Measurements from ENCODE around the gene SCG3.

Gene SCG3

GRCh38 chr15:51731549-51732267 lies 50.4 kb downstream of the SCG3 start:
- no peaks in the 10 kb centered on the region for H4K20me1 ChIP-seq (ENCODE audit: low read depth, low read length)
- no peaks in the 10 kb centered on the region for H3K27me3 ChIP-seq (ENCODE audit: low read length)
- H3K79me2 ChIP-seq (ENCODE audit: insufficient read depth, low read length): no peaks in the 10 kb centered on the region
- no peaks in the 10 kb centered on the region for H3K36me3 ChIP-seq (ENCODE audit: low read length)
- 0 out of 2 replicates have a peak overlapping the region, but pooled peaks have one; percentile 14 for H3K27ac ChIP-seq (ENCODE audit: low read depth, low read length)
- H3K4me3 ChIP-seq (ENCODE audit: insufficient read depth, low read length, poor library complexity, severe bottlenecking): peak overlapping the region; percentile 31
- H3K9ac ChIP-seq (ENCODE audit: low read length): no peak overlapping the region
- TF ChIP-seq EZH2phosphoT487 (conservative IDR thresholded peaks at IDR 0.05; ENCODE audit: low read length) (no peak), CTCF (IDR thresholded peaks at IDR 0.05; ENCODE audit: insufficient read depth, low read length, poor library complexity, severe bottlenecking) (no peak)
- peak overlapping the region; percentile 69 for H3K4me2 ChIP-seq (ENCODE audit: low read depth, low read length, poor library complexity, severe bottlenecking)
- no peaks in the 10 kb centered on the region for H3K9me2 ChIP-seq (replicated peaks; ENCODE audit: insufficient read depth, low read length)
- no peaks in the 10 kb centered on the region for H3K9me3 ChIP-seq (ENCODE audit: insufficient read depth, low read length)
- H2AFZ ChIP-seq (ENCODE audit: low read depth, low read length, severe bottlenecking): no peak overlapping the region
- H3F3A ChIP-seq (ENCODE audit: insufficient read depth): peaks cover 6% of the 10 kb centered on the region; the same call in 1 of the 2 replicates

GRCh38 chr15:51732646-51733045 lies 51.3 kb downstream of the SCG3 start:
- no peaks in the 10 kb centered on the region for H3K36me3 ChIP-seq (ENCODE audit: low read length)
- no peak overlapping the region for H3K4me2 ChIP-seq (ENCODE audit: low read depth, low read length, poor library complexity, severe bottlenecking)
- H3K4me3 ChIP-seq (ENCODE audit: insufficient read depth, low read length, poor library complexity, severe bottlenecking): no peak overlapping the region
- no peak overlapping the region for H2AFZ ChIP-seq (ENCODE audit: low read depth, low read length, severe bottlenecking)
- H3K27me3 ChIP-seq (ENCODE audit: low read length): no peaks in the 10 kb centered on the region
- H3K27ac ChIP-seq (ENCODE audit: low read depth, low read length): no peak overlapping the region
- TF ChIP-seq EZH2phosphoT487 (conservative IDR thresholded peaks at IDR 0.05; ENCODE audit: low read length) (no peak), CTCF (IDR thresholded peaks at IDR 0.05; ENCODE audit: insufficient read depth, low read length, poor library complexity, severe bottlenecking) (no peak)
- H3F3A ChIP-seq (ENCODE audit: insufficient read depth): peaks cover 6% of the 10 kb centered on the region; the same call in 1 of the 2 replicates
- H3K9ac ChIP-seq (ENCODE audit: low read length): no peak overlapping the region
- no peaks in the 10 kb centered on the region for H4K20me1 ChIP-seq (ENCODE audit: low read depth, low read length)
- H3K9me2 ChIP-seq (replicated peaks; ENCODE audit: insufficient read depth, low read length): no peaks in the 10 kb centered on the region
- no peaks in the 10 kb centered on the region for H3K9me3 ChIP-seq (ENCODE audit: insufficient read depth, low read length)
- no peaks in the 10 kb centered on the region for H3K79me2 ChIP-seq (ENCODE audit: insufficient read depth, low read length)

GRCh38 chr15:51735228-51736010 lies 54.1 kb downstream of the SCG3 start:
- Histone ChIP-seq H3K27me3 (ENCODE audit: low read length) (no peaks in the 10 kb centered on the region), H3K79me2 (ENCODE audit: insufficient read depth, low read length) (no peaks in the 10 kb centered on the region), H2AFZ (ENCODE audit: low read depth, low read length, severe bottlenecking) (no peak overlapping the region), H3K36me3 (ENCODE audit: low read length) (no peaks in the 10 kb centered on the region), H3K4me3 (ENCODE audit: insufficient read depth, low read length, poor library complexity, severe bottlenecking) (no peak overlapping the region), H3K4me2 (ENCODE audit: low read depth, low read length, poor library complexity, severe bottlenecking) (no peak overlapping the region), H3K9me2 (replicated peaks; ENCODE audit: insufficient read depth, low read length) (no peaks in the 10 kb centered on the region), H4K20me1 (ENCODE audit: low read depth, low read length) (no peaks in the 10 kb centered on the region), H3K9me3 (ENCODE audit: insufficient read depth, low read length) (no peaks in the 10 kb centered on the region), H3K27ac (ENCODE audit: low read depth, low read length) (no peak overlapping the region), H3F3A (ENCODE audit: insufficient read depth) (peaks cover 12% of the 10 kb centered on the region), H3K9ac (ENCODE audit: low read length) (no peak overlapping the region)
- TF ChIP-seq EZH2phosphoT487 (conservative IDR thresholded peaks at IDR 0.05; ENCODE audit: low read length): no peak
- no peak for TF ChIP-seq CTCF (IDR thresholded peaks at IDR 0.05; ENCODE audit: insufficient read depth, low read length, poor library complexity, severe bottlenecking)

All from SU-DHL-6 (cell line).